Loucy (cell line): ENCODE measurements around the gene TMEM238.

Experiments used
- H2AFZ ChIP-seq: fragments of 200-600 bp; sonication (generic); 2 replicates; pipeline ENCODE4 v1.6.0; 2016; ENCODE audit warnings: antibody characterized with exemption, mild to moderate bottlenecking, low read length, moderate library complexity
- H3F3A ChIP-seq: fragments of 200-600 bp; 2 replicates; pipeline ENCODE4 v1.6.0; 2016; ENCODE audit warnings: antibody characterized with exemption, low read depth, mild to moderate bottlenecking
- H3K27me3 ChIP-seq: fragments of 200-600 bp; sonication (generic); 2 replicates; pipeline ENCODE4 v1.6.1; 2014; ENCODE audit warnings: low read length, mild to moderate bottlenecking; ENCODE audit not compliant: insufficient read depth, poor library complexity, severe bottlenecking
- H3K36me3 ChIP-seq: fragments of 200-600 bp; sonication (generic); 2 replicates; pipeline ENCODE4 v1.6.1; 2016; ENCODE audit warnings: low read length; ENCODE audit not compliant: insufficient read depth
- H3K4me1 ChIP-seq: fragments of 200-600 bp; sonication (generic); 2 replicates; pipeline ENCODE4 v1.5.1; 2014; ENCODE audit warnings: low read length, mild to moderate bottlenecking; ENCODE audit not compliant: insufficient read depth, poor library complexity, severe bottlenecking
- H3K4me2 ChIP-seq: fragments of 200-600 bp; sonication (generic); 2 replicates; pipeline ENCODE4 v1.6.0; 2014; ENCODE audit warnings: antibody characterized with exemption, low read length, low read depth, mild to moderate bottlenecking; ENCODE audit not compliant: poor library complexity, severe bottlenecking
- H3K4me3 ChIP-seq: fragments of 200-600 bp; sonication (generic); 2 replicates; pipeline ENCODE4 v1.5.1; 2014; ENCODE audit warnings: low read length, mild to moderate bottlenecking, mixed read lengths; ENCODE audit not compliant: poor library complexity, severe bottlenecking
- H3K79me2 ChIP-seq: fragments of 200-600 bp; sonication (generic); 2 replicates; pipeline ENCODE4 v1.6.1; 2014; ENCODE audit warnings: low read length; ENCODE audit not compliant: insufficient read depth
- H3K9ac ChIP-seq: fragments of 200-600 bp; sonication (generic); 2 replicates; pipeline ENCODE4 v1.6.0; 2014; ENCODE audit warnings: mild to moderate bottlenecking, low read depth, low read length, moderate library complexity; ENCODE audit not compliant: poor library complexity, severe bottlenecking
- H3K9me2 ChIP-seq: fragments of 200-600 bp; sonication (generic); replicated peaks from 2 replicates; pipeline ENCODE4 v1.6.1; 2016; ENCODE audit warnings: low read depth, low read length, mixed read lengths
- H3K9me3 ChIP-seq: fragments of 200-600 bp; sonication (generic); 2 replicates; pipeline ENCODE4 v1.6.1; 2014; ENCODE audit warnings: mild to moderate bottlenecking, antibody characterized with exemption, low read length, low read depth; ENCODE audit not compliant: insufficient read depth
- H4K20me1 ChIP-seq: fragments of 200-600 bp; sonication (generic); 2 replicates; pipeline ENCODE4 v1.6.0; 2014; ENCODE audit warnings: antibody characterized with exemption, low read length, mild to moderate bottlenecking; ENCODE audit not compliant: insufficient read depth, poor library complexity, severe bottlenecking
- CTCF ChIP-seq: fragments of 200-600 bp; sonication (generic); conservative IDR thresholded peaks from 2 replicates; pipeline ENCODE4 v1.5.1; 2014; ENCODE audit warnings: mild to moderate bottlenecking, antibody characterized with exemption, low read length
- EZH2phosphoT487 ChIP-seq: fragments of 200-600 bp; IDR thresholded peaks from 2 replicates; pipeline ENCODE4 v1.6.1; 2018; ENCODE audit warnings: antibody characterized with exemption, mild to moderate bottlenecking, moderate library complexity, borderline replicate concordance

TMEM238 gene

GRCh38 chr19:55385724-55386492 is 1.8 kb upstream of the TMEM238 start, which contains the start of gene RPL28:
Gene RPL28, plus strand, starts transcription at chr19:55385932. Its CDS starts 426 bp downstream, at chr19:55386358.
- H3F3A ChIP-seq: no peaks in the 10 kb centered on the region
- peaks cover 23% of the 10 kb centered on the region; the same call in 1 of the 2 replicates for H3K36me3 ChIP-seq

GRCh38 chr19:55384920-55385723 is 1.0 kb upstream of the TMEM238 start:
- Histone ChIP-seq H3K4me2 (peak overlapping the region; percentile 75), H3K79me2 (peaks cover 58% of the 10 kb centered on the region), H3K4me3 (peak overlapping the region; percentile 100), H3K27me3 (no peaks in the 10 kb centered on the region), H3K4me1 (peaks cover 49% of the 10 kb centered on the region), H3K9ac (peak overlapping the region; percentile 99), H3K9me3 (no peaks in the 10 kb centered on the region), H3F3A (no peaks in the 10 kb centered on the region), H3K9me2 (no peaks in the 10 kb centered on the region), H4K20me1 (peaks cover 43% of the 10 kb centered on the region), H2AFZ (peak overlapping the region; percentile 85), H3K36me3 (peaks cover 23% of the 10 kb centered on the region; the same call in 1 of the 2 replicates)
- TF ChIP-seq EZH2phosphoT487 (no peak), CTCF (no peak)

More at GRCh38 chr19:55385724-55386492, 1.8 kb upstream of the TMEM238 start, which contains the start of gene RPL28:
- Histone ChIP-seq H3K79me2 (peaks cover 60% of the 10 kb centered on the region), H2AFZ (peak within 1 kb of the TSS; percentile 85), H3K9me2 (no peaks in the 10 kb centered on the region), H3K4me1 (peaks cover 49% of the 10 kb centered on the region), H3K9ac (peak within 1 kb of the TSS; percentile 99), H3K27me3 (no peaks in the 10 kb centered on the region), H4K20me1 (peaks cover 51% of the 10 kb centered on the region), H3K9me3 (no peaks in the 10 kb centered on the region), H3K4me2 (peak within 1 kb of the TSS; percentile 100), H3K4me3 (peak within 1 kb of the TSS; percentile 100)
- TF ChIP-seq EZH2phosphoT487 (no peak), CTCF (no peak)

- TF ChIP-seq CTCF: no peak
- no peak for TF ChIP-seq EZH2phosphoT487
- H3K79me2 ChIP-seq: peaks cover 42% of the 10 kb centered on the region
- H3K36me3 ChIP-seq: peaks cover 13% of the 10 kb centered on the region; the same call in 1 of the 2 replicates
- peaks cover 40% of the 10 kb centered on the region for H3K4me1 ChIP-seq
- H3K4me3 ChIP-seq: peak overlapping the region; percentile 100
- H3K9me2 ChIP-seq: no peaks in the 10 kb centered on the region
- peak overlapping the region; percentile 84 for H3K9ac ChIP-seq
- peak overlapping the region; percentile 82 for H2AFZ ChIP-seq
- H3K27me3 ChIP-seq: no peaks in the 10 kb centered on the region
- no peaks in the 10 kb centered on the region for H3F3A ChIP-seq
- peak overlapping the region; percentile 91 for H3K4me2 ChIP-seq
- H4K20me1 ChIP-seq: peaks cover 27% of the 10 kb centered on the region
- H3K9me3 ChIP-seq: no peaks in the 10 kb centered on the region
Observed at GRCh38 chr19:55383279-55384130, 587 bp downstream of the TMEM238 start.
